K562 (cell line): Measurements from ENCODE around the gene CD109. TPM values are rescaled to one million over a fixed set of nuclear protein-coding genes. Genes with fewer than 3 reads are reported as not detected.

Experiments used
- ATAC-seq: fragments of 200-7000 bp; cut with Tn5 transposase; 3 replicates; pipeline ENCODE4 v1.9.1; 2020; ENCODE audit warnings: moderate library complexity
- BruUV-seq: library from RNA; stranded (reverse); fragments of 400-500 nt; replicated peaks from 2 replicates; lab custom pipeline; 2021; lab: Mats Ljungman, UMichigan
- CTCF ChIA-PET: fragments of 300-600 bp; formaldehyde crosslinking; extraction: SDS; loops from one replicate; lab custom pipeline; 2021; ENCODE audit warnings: low intra/inter-chr PET ratio; lab: Yijun Ruan, JAX
- POLR2A ChIA-PET: fragments of 300-600, 350-650 bp; sonication (Branson Sonifier 250); formaldehyde crosslinking; extraction: SDS; loops from one replicate; lab custom pipeline; 2021; ENCODE audit warnings: antibody characterized with exemption, inconsistent platforms; lab: Yijun Ruan, JAX
- DNase-seq, 4 experiments: peaks; one replicate each; pipeline versions ENCODE4 v3.0.0 to v3.0.0-alpha.2; 2011 to 2018; ENCODE audit warnings: low spot score in 3 of 4, mixed read lengths in 3 of 4; ENCODE audit errors: extremely low read depth in 1 of 4
- FAIRE-seq: peaks from 2 replicates; lab custom pipeline; 2011; peaks lifted over from hg19 to GRCh38; lab: Jason Lieb, UNC
- H2AFZ ChIP-seq: 2 replicates; pipeline ENCODE4 v1.6.0; 2011; ENCODE audit warnings: low read depth, low read length, control low read depth, inconsistent platforms
- H3K27ac ChIP-seq: fragments of 200-600 bp; 3 replicates; pipeline ENCODE4 v1.8.0; 2011; ENCODE audit warnings: low read depth, mild to moderate bottlenecking, control low read depth, inconsistent platforms, low read length, moderate library complexity, mixed read lengths; ENCODE audit errors: extremely low read depth
- H3K27me3 ChIP-seq, 2 experiments: fragments of 300-600 bp in 1 of 2; 2 replicates in 1 of 2; 3 replicates in 1 of 2; pipeline versions ENCODE4 v1.6.0 to v1.8.0; 2011; ENCODE audit warnings: inconsistent platforms in 2 of 2, low read length in 2 of 2, mild to moderate bottlenecking in 1 of 2, mixed read lengths in 1 of 2, moderate library complexity in 1 of 2; ENCODE audit not compliant: control insufficient read depth in 2 of 2, insufficient read depth in 2 of 2
- H3K36me3 ChIP-seq: fragments of 300-600 bp; 3 replicates; pipeline ENCODE4 v1.8.0; 2011; ENCODE audit warnings: mild to moderate bottlenecking, low read length, inconsistent platforms; ENCODE audit not compliant: control insufficient read depth, insufficient read depth
- H3K4me1 ChIP-seq, 2 experiments: fragments of 200-600 bp in 1 of 2; replicated peaks in 1 of 2; 2 replicates in 1 of 2; 3 replicates in 1 of 2; pipeline versions ENCODE4 v1.5.1 to v1.8.0; 2011; ENCODE audit warnings: inconsistent platforms in 2 of 2, low read length in 2 of 2, mild to moderate bottlenecking in 1 of 2, mixed read lengths in 1 of 2, moderate library complexity in 1 of 2; ENCODE audit not compliant: control insufficient read depth in 2 of 2, insufficient read depth in 2 of 2
- H3K4me2 ChIP-seq: 2 replicates; pipeline ENCODE4 v1.6.1; 2011; ENCODE audit warnings: low read length, control low read depth, inconsistent platforms, mixed read lengths; ENCODE audit not compliant: insufficient read depth
- H3K4me3 ChIP-seq: fragments of 200-600 bp; sonication (generic), shearing (Covaris generic); 2 replicates; pipeline ENCODE4 v1.5.1; 2016; ENCODE audit warnings: control low read depth, inconsistent platforms
- H3K79me2 ChIP-seq: fragments of 200-600 bp; 3 replicates; pipeline ENCODE4 v1.8.0; 2011; ENCODE audit warnings: low read length, inconsistent platforms; ENCODE audit not compliant: control insufficient read depth, insufficient read depth
- H3K9ac ChIP-seq, 2 experiments: 2 replicates each; pipeline versions ENCODE4 v1.6.0 to v1.6.1; 2011; ENCODE audit warnings: low read depth in 2 of 2, low read length in 2 of 2, control low read depth in 1 of 2, inconsistent platforms in 1 of 2, mild to moderate bottlenecking in 1 of 2, mixed read lengths in 1 of 2; ENCODE audit not compliant: insufficient read depth in 1 of 2
- H3K9me1 ChIP-seq: one replicate; pipeline ENCODE4 v1.6.0; 2011; ENCODE audit warnings: inconsistent platforms, mild to moderate bottlenecking, low read length, moderate library complexity; ENCODE audit not compliant: control insufficient read depth, insufficient read depth
- H3K9me3 ChIP-seq: replicated peaks from 2 replicates; pipeline ENCODE4 v1.5.1; 2011; ENCODE audit warnings: low read depth, low read length, inconsistent platforms; ENCODE audit not compliant: control insufficient read depth, insufficient read depth
- H4K20me1 ChIP-seq: replicated peaks from 2 replicates; pipeline ENCODE4 v1.6.1; 2011; ENCODE audit warnings: low read length, inconsistent platforms, mixed read lengths; ENCODE audit not compliant: control insufficient read depth, insufficient read depth
- BDP1 ChIP-seq: IDR thresholded peaks from 3 replicates; pipeline ENCODE4 v1.6.1; 2011; ENCODE audit not compliant: insufficient read length, insufficient read depth
- CBX8 ChIP-seq: fragments of 200-600 bp; sonication (generic); IDR thresholded peaks from 2 replicates; pipeline ENCODE4 v1.6.1; 2012; ENCODE audit warnings: borderline replicate concordance, mixed run types, low read depth, mild to moderate bottlenecking, moderate library complexity, mixed read lengths, low read length, control low read depth, inconsistent platforms; ENCODE audit not compliant: poor library complexity, severe bottlenecking; ENCODE audit errors: extremely low read depth
- GTF2E2 ChIP-seq: fragments of 200-800 bp; sonication (Bioruptor generic); IDR thresholded peaks from 2 replicates; pipeline ENCODE4 v1.6.1; 2016; ENCODE audit warnings: missing genetic modification characterization, missing compliant biosample characterization
- KAT2B ChIP-seq: IDR thresholded peaks from one replicate; pipeline ENCODE4 v1.6.1; 2012; ENCODE audit warnings: low read depth, mild to moderate bottlenecking, control low read depth, inconsistent platforms, low read length, moderate library complexity
- NFE2 ChIP-seq: IDR thresholded peaks from 2 replicates; pipeline ENCODE4 v1.6.1; 2014; ENCODE audit warnings: antibody characterized with exemption, low read depth
- RB1 ChIP-seq: fragments of 450-650 bp; IDR thresholded peaks from 2 replicates; pipeline ENCODE4 v1.6.1; 2017; ENCODE audit warnings: low read depth, mild to moderate bottlenecking
- SMARCB1 ChIP-seq: IDR thresholded peaks from 2 replicates; pipeline ENCODE4 v1.6.1; 2011; ENCODE audit warnings: improper control_type of control experiment, low read depth; ENCODE audit not compliant: insufficient read length
- SREBF1 ChIP-seq: fragments of 150-350 bp; IDR thresholded peaks from 2 replicates; pipeline ENCODE4 v1.6.1; 2014; ENCODE audit warnings: antibody characterized with exemption, low read depth, low read length, borderline replicate concordance
- ZNF146 ChIP-seq: IDR thresholded peaks from one replicate; pipeline ENCODE4 v1.6.1; 2018; ENCODE audit warnings: missing compliant biosample characterization; ENCODE audit not compliant: unreplicated experiment
- ZNF41 ChIP-seq: fragments of 250-450 bp; sonication (Bioruptor Pico); conservative IDR thresholded peaks from 2 replicates; pipeline ENCODE4 v1.4.0; 2020; ENCODE audit warnings: mild to moderate bottlenecking
- ZNF584 ChIP-seq: fragments of 200-800 bp; sonication (Bioruptor generic); IDR thresholded peaks from 2 replicates; pipeline ENCODE4 v1.6.1; 2016; ENCODE audit warnings: low read depth, mild to moderate bottlenecking, missing genetic modification characterization, missing compliant biosample characterization
- WGBS: fragments of 100-300 bp; shearing (Covaris generic); methylation state at CpG from one replicate; pipeline ENCODE4 v1.1.6; 2016; ENCODE audit warnings: low coverage, mixed read lengths; ENCODE audit not compliant: insufficient coverage; ENCODE audit errors: missing lambda C conversion rate; 5-methylcytosine and 5-hydroxymethylcytosine counted together
- in situ Hi-C: fragments of 300-500 bp; cut with MboI; formaldehyde crosslinking; loops from 4 replicates; pipeline ENCODE4 v1.15.0; 2018; ENCODE audit warnings: inconsistent platforms, mixed read lengths
- intact Hi-C: fragments of 100-400 bp; cut with micrococcal nuclease; formaldehyde crosslinking; loops from 2 replicates; pipeline ENCODE4 v1.14.2; 2022
- polyA plus RNA-seq, 8 experiments: library from polyadenylated mRNA; depleted of rRNA in 4 of 8; stranded (reverse) in 5 of 8; unstranded in 3 of 8; fragments of >200 nt; fragmentation: Nextera tagmentation in 2 of 8; fragmentation: Illumina TruSeq in 1 of 8; extraction: Ambion mirVana in 2 of 8; extraction: Trizol in 1 of 8; gene quantifications; 2 replicates each; pipeline versions ENCODE4 v1.2.1 to v1.2.3, GENCODE V29; 2011 to 2014; ENCODE audit warnings: inconsistent platforms in 1 of 8, missing spikeins in 1 of 8
- total RNA-seq, 7 experiments: library from RNA; depleted of rRNA in 6 of 7; stranded (reverse); fragments of >200 nt in 6 of 7; fragmentation: Illumina TruSeq in 2 of 7; extraction: Trizol in 2 of 7; gene quantifications; 2 replicates each; pipeline versions ENCODE4 v1.2.1 to v1.2.3, GENCODE V29; 2011 to 2021; ENCODE audit warnings: low replicate concordance in 1 of 7
- TF ChIP-seq, protein P1 (sequence below): fragments of 250-450 bp; sonication (Bioruptor Pico); IDR thresholded peaks from 2 replicates; pipeline ENCODE4 v1.8.0; 2021; ENCODE audit warnings: mild to moderate bottlenecking, moderate library complexity

Gene CD109
- total and polyA plus RNA-seq, 9 of the 15 experiments (the other 6 are each of a cell fraction or from before 2014, with no cell fraction given) = under 0.01 to 0.22 (median 0.11) TPM

- H3K4me2 ChIP-seq = no peak overlapping the region
- CTCF ChIA-PET = no interaction called here
- no peak overlapping the region for H3K27ac ChIP-seq
Observed at GRCh38 chr6:73680289-73680918, 15.6 kb upstream of the CD109 start.

More at GRCh38 chr6:73680289-73680918, 15.6 kb upstream of the CD109 start:
- Histone ChIP-seq H3K27me3 (peaks cover 4 to 6% of the 10 kb centered on the region in 2 experiments; a peak in 4 of 5 replicates), H3K4me3 (no peak overlapping the region), H3K36me3 (no peaks in the 10 kb centered on the region), H3K4me1 (no peaks in the 10 kb centered on the region), H3K9me3 (no peaks in the 10 kb centered on the region), H4K20me1 (no peaks in the 10 kb centered on the region; the same call in 1 of the 2 replicates), H3K9ac (no peak overlapping the region), H2AFZ (no peak overlapping the region), H3K79me2 (no peaks in the 10 kb centered on the region), H3K9me1 (no peaks in the 10 kb centered on the region)
- BruUV-seq = no TSS peak
- TF ChIP-seq SREBF1 (no peak), ZNF146 (CRISPR knock-in tag) (no peak), RB1 (no peak), SMARCB1 (no peak), ZNF584 (CRISPR knock-in tag) (no peak), GTF2E2 (no peak), ZNF41 (no peak), NFE2 (no peak), BDP1 (no peak), KAT2B (no peak), CBX8 (no peak)
- TF ChIP-seq, protein P1, sequence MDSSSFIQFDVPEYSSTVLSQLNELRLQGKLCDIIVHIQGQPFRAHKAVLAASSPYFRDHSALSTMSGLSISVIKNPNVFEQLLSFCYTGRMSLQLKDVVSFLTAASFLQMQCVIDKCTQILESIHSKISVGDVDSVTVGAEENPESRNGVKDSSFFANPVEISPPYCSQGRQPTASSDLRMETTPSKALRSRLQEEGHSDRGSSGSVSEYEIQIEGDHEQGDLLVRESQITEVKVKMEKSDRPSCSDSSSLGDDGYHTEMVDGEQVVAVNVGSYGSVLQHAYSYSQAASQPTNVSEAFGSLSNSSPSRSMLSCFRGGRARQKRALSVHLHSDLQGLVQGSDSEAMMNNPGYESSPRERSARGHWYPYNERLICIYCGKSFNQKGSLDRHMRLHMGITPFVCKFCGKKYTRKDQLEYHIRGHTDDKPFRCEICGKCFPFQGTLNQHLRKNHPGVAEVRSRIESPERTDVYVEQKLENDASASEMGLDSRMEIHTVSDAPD (CRISPR knock-in tag) = no peak
- intact Hi-C loops (no loop called here), in situ Hi-C loops (no loop called here)
- POLR2A ChIA-PET = no interaction called here
- WGBS = 1% methylated on average over 5 of the region's 5 CpGs
- ATAC-seq (no peak), DNase-seq (no peak), FAIRE-seq (no peak)
